ENCODE data around the gene CNDP2. TPM values are rescaled to one million over a fixed set of nuclear protein-coding genes. Genes with fewer than 3 reads are reported as not detected.
"Not testable (repeated sequence)": the region's sequence is repeated elsewhere in the genome, so short reads cannot be mapped to it uniquely, and the experiment has no call there.

Gene CNDP2
- total RNA-seq, 1 experiment from 2014 or later = 77.0 TPM

DNA sequence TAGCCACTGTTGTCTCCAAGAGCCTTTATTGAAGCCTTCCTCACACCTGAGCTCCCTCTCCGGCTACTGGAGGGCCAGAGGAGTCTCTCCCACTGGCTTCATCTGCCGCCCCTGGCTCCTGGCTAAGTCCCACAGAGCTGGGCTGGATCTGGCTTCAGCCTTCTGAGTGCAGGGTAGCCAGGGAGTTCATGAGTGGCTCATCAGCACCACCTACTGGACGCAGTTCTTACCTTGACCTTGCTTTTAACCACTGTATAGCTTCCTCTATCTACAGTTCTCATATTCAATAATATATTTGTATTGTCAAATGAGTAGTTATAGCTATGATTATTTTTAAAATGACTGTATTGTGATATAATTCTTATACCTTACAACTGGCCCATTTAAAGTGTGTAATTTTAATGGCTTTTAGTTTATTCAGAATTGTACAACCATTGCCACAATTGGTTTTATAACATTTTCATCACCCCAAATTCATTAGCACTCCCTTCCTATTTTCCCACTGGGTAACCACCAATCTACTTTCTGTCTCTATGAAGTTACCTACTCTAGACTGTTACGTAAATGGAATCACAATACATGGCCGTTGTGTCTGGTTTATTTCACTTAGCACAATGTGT is 55.9 kb downstream of the CNDP2 start:
- in situ Hi-C loops (cut with HindIII; ENCODE audit: low sequenced_read_pairs) = no loop called here
- DNase-seq (ENCODE audit: low spot score) = peak; percentile 67

DNA sequence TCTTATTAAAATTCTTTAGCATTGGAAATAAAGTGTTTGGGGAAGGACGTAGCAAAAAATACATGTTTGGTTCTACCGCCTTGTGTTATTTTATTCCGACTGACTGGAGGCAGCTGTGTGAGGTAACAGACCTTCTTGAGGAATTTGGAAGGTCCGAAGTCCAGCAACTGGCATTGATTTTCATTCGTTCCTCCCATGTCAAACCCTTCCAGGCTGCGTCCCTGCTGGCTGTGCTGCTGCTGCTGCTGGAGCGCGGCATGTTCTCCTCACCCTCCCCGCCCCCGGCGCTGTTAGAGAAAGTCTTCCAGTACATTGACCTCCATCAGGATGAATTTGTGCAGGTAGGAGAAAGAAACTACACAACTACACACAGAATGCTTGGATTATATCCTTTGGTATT is 60.0 kb downstream of the CNDP2 start:
- in situ Hi-C loops (cut with HindIII; ENCODE audit: low sequenced_read_pairs) = no loop called here

DNA sequence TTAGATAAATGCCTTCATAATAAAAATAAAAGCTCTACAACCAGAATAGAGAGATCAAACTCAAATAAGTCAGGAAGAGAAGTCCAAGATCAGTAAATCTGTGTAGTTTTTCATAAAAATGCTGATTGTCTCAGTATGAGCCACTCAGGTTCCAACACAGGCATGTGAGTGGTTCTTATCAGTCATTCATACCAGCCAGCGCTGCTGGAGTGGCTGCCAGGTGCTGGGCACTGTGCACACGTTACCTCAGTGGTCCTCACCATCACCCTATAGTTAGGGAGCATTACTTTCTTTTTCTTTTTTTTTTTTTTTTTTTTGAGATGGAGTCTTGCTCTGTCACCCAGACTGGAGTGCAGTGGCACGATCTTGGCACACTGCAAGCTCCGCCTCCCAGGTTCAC is 61.9 kb downstream of the CNDP2 start:
- in situ Hi-C loops (cut with HindIII; ENCODE audit: low sequenced_read_pairs) = no loop called here
- DNase-seq (ENCODE audit: low spot score) = no peak

More for the DNA sequence above, 60.0 kb downstream of the CNDP2 start:
- no peak for DNase-seq (ENCODE audit: low spot score)

DNA sequence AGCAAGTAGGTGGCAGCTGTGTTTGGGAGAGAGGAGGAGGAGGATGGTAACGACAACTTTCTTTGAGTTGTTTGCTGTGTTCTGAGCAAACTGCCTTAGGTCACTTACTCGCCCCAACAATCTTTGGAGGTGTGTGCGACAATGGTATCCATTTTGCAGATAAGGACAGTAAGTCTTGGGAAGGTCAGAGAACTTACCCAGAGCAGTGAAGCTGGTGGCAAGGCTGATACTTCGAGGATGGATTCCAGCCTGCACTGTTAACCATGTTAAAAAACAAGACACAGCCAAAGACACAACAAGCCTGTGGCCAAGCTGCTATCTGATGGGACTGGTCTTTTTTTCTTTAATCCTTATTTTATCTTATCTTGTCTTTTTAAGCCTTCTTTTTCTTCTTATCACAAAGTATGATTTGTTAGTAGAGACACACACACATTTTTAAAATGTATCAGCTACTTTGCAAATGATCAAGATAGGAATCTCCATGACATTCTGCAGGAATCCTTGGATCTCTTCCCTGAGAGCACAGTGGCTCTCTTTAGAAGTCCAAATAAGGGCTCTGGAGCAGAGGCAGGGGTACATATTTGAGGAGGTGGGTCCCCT is 66.1 kb downstream of the CNDP2 start:
- no peak for DNase-seq (ENCODE audit: low spot score)
- in situ Hi-C loops (cut with HindIII; ENCODE audit: low sequenced_read_pairs) = no loop called here

DNA sequence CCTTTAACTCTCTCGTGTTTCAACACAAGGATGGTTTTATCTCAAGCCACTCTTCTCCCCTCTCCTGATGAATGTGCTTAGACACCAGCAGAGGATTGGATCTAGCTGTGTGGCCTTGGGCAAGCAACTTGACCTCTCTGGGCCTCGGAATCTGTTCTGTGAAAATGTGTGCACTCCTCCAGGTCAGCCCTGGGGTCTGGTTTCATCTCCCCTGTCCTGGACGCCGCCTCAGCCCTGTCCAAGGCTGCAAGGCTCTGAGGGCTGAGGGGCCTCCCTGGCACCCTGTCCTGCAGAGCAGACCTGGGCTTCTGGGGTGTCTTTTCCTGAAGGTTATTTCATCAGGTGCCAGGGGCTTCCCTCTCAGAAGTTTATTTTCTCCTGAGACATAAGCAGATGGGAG is 66.6 kb downstream of the CNDP2 start:
- no peak for DNase-seq (ENCODE audit: low spot score)
- in situ Hi-C loops (cut with HindIII; ENCODE audit: low sequenced_read_pairs) = no loop called here

DNA sequence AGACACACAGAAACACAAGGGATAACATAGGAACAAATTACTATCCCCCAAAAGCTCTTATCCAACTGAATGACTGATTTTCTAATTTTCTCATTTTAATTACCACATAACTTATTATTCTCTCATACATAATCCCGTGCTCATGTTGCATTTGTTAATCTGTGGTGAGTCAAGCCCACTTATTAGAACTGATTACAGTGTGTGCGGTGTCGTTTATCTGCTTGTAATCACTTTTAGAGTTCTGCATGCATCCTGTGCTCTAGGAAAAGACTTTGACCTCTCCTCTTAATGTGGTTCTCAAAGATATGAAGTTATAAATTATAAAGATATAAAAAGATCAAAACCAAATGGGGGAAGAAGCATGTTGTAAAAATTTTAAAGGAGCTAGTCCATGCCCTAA is 67.8 kb downstream of the CNDP2 start:
- no peak for DNase-seq (ENCODE audit: low spot score)
- in situ Hi-C loops (cut with HindIII; ENCODE audit: low sequenced_read_pairs) = no loop called here

DNA sequence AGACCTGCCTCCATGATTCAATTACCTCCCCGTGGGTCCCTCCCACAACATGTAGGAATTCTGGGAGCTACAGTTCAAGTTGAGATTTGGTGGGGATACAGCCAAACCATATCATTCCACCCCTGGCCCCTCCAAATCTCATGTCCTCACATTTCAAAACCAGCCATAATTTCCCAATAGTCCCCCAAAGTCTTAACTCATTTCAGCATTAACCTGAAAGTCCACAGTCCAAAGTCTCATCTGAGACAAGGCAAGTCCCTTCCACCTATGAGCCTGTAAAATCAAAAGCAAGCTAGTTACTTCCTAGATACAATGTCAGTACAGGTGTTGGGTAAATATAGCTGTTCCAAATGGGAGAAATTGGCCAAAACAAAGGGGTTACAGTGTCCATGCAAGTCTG is 69.0 kb downstream of the CNDP2 start:
- in situ Hi-C loops (cut with HindIII; ENCODE audit: low sequenced_read_pairs); DNase-seq (ENCODE audit: low spot score): not testable (repeated sequence)

DNA sequence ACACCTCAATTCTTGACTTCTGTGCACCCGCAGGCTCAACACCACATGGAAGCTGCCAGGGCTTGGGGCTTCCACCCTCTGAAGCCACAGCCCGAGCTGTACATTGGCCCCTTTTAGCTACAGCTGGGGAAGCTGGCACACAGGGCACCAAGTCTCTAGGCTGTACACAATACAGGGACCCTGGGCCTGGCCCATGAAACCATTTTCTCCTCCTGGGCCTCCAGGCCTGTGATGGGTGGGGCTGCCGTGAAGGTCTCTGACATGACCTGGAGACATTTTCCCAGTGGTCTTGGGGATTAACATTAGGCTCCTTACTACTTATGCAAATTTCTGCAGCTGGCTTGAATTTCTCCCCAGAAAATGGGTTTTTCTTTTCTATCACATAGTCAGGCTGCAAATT is 69.8 kb downstream of the CNDP2 start:
- in situ Hi-C loops (cut with HindIII; ENCODE audit: low sequenced_read_pairs); DNase-seq (ENCODE audit: low spot score): not testable (repeated sequence)

DNA sequence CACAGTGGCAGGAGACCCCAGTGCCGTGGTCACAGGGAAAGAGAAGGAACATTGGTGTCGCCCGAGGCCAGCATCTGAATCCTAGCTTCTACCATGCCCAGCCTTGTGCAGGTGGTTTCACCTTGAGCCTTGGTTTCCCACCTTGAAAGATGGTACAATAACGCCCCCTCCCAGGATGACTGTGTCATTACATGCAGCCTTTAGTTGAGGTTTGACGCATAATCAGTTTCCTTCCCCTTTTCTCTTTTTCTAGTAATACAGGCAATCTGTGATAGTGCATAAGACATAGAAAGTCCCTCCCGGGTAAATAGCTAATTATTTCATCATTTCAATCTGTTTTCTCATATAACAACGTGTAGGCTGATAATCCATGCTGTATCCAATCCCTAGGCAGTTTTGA is 71.7 kb downstream of the CNDP2 start:
- in situ Hi-C loops (cut with HindIII; ENCODE audit: low sequenced_read_pairs) = no loop called here
- no peak for DNase-seq (ENCODE audit: low spot score)

DNA sequence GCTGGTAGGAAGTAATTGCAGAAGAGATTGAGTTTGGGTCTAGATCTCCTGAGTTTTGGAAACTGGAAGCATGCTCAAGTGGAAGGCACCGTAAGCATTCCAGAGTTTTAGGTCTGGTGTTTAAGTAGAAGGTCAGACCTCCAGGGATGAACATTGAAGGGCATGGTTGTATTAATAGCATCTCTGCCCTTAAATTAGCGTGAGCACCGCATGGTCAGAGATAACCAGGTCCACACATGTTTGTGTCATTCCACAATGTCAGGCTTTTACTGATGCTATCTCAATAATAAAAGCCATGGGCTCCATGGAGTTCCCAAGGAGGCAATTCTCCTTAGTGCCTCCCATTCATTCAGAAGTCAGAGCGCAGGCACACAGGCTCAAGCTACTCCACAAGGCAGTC is 73.2 kb downstream of the CNDP2 start:
- in situ Hi-C loops (cut with HindIII; ENCODE audit: low sequenced_read_pairs) = no loop called here
- DNase-seq (ENCODE audit: low spot score) = no peak

DNA sequence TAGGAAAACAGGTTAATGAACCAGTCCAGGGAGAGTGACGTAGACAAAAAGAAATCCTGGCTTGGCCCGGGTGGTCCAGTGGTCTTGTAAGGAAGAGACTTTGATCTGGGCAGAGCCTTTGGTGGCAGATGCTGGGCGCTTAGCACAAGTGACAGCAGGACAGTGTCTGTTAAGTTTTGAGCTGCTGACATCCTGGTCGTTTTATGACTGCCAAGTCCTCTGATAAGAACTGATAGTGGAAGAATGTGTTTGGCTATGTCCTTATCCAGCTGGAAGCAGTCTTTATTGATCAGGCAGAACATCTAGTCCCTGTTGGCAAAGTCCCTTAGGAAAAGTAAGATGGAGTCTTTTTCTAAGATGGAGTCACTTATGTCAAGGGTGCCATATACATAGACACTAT is 74.1 kb downstream of the CNDP2 start:
- in situ Hi-C loops (cut with HindIII; ENCODE audit: low sequenced_read_pairs) = no loop called here
- DNase-seq (ENCODE audit: low spot score) = no peak

DNA sequence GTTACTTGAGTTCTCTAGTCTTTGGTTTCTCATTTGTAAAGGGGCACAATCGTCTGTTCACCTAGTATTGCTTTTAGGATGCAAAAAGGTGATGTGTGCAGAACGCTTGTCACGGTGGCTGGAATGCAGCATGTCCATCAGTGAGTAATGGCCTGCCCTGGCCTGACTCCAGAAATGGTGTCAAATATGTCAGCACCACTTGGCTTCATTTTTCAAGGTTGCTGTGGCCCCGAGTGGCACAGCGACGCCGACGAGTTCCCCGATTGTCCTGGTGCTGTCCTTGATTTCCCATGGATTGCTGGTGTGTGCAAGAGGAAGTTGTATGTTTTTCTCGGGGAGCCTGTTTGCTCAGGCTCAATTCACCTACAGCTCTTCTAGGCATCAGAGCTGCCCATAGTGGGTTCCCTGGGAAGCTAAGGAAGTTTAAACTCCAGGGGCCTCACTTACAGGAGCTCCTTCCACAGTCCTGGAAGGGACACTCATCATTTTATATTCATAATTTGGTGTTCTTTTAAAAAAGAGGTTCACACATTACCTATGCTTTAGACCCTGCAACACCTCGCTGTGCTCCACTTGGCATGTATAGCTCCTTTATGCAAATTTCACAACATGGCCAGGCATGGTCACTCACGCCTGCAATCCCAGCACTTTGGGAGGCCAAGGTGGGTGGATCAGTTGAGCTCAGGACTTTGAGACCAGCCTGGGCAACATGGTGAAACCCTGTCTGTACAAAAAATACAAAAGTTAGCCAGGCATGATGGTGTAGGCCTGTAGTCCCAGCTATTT is 75.9 kb downstream of the CNDP2 start:
- in situ Hi-C loops (cut with HindIII; ENCODE audit: low sequenced_read_pairs) = no loop called here
- no peak for DNase-seq (ENCODE audit: low spot score)

DNA sequence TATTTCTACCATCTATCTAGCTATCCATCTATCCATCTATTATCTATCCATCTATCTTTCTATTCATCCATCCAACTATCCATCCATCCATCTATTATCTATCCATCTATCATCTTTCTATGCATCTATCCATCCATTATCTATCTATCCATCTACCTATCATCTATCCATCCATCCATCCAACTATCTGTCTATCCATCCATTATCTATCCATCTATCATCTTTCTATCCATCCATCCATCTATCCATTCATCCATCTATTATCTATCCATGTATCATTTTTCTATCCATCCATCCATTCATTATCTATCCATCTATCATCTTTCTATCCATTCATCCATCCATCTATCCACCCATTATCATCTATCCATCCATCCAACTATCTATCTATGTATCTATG is 76.9 kb downstream of the CNDP2 start:
- no peak for DNase-seq (ENCODE audit: low spot score)
- in situ Hi-C loops (cut with HindIII; ENCODE audit: low sequenced_read_pairs) = no loop called here

Other genes with a start within 250 kb of the CNDP2 start
- gene CYB5A, start 204.4 kb upstream of the CNDP2 start, total RNA-seq (2014; rRNA removed; shearing (Covaris generic)) = not detected in 2 replicates
- not detected in 2 replicates for gene C18orf63, start 180.5 kb upstream of the CNDP2 start, total RNA-seq (2014; rRNA removed; shearing (Covaris generic))
- gene DIPK1C, start 39.1 kb upstream of the CNDP2 start, total RNA-seq (2014; rRNA removed; shearing (Covaris generic)) = not detected in 2 replicates
- gene CNDP1, start 38.1 kb downstream of the CNDP2 start, total RNA-seq (2014; rRNA removed; shearing (Covaris generic)) = not detected in 2 replicates
- gene ZNF407, start 101.5 kb downstream of the CNDP2 start, total RNA-seq (2014; rRNA removed; shearing (Covaris generic)) = 3.8 and 12.6 TPM in 2 replicates